Tibial nerve (tissue), 3 donors: Measurements from ENCODE around the gene ITPK1.

Source experiments
- CTCF ChIP-seq, 5 experiments: fragments of 200-600 bp in 3 of 5; fragments of 450-650 bp in 2 of 5; sonication (generic) in 3 of 5; IDR thresholded peaks; one replicate each; pipeline ENCODE4 v1.5.1; 2016 to 2019; ENCODE audit warnings: antibody characterized with exemption in 5 of 5, mild to moderate bottlenecking in 3 of 5, moderate library complexity in 2 of 5
- POLR2A ChIP-seq, 2 donors: fragments of 450-650 bp; IDR thresholded peaks; one replicate each; pipeline ENCODE4 v1.6.1; 2017; ENCODE audit warnings: antibody characterized with exemption in 2 of 2, mild to moderate bottlenecking in 2 of 2, moderate library complexity in 2 of 2

GRCh38 chr14:92969871-92970270 is 145.9 kb downstream of the ITPK1 start:
- TF ChIP-seq CTCF (IDR thresholded peaks at IDR 0.05) (no peak), POLR2A (IDR thresholded peaks at IDR 0.05) (no peak)
